Measurements from ENCODE around the gene R3HCC1L. TPM values are rescaled to one million over a fixed set of nuclear protein-coding genes. Genes with fewer than 3 reads are reported as not detected.
"Not testable (repeated sequence)": the region's sequence is repeated elsewhere in the genome, so short reads cannot be mapped to it uniquely, and the experiment has no call there.

Gene R3HCC1L
- total and polyA plus RNA-seq, 10 of the 15 experiments (the other 5 are each of a cell fraction or from before 2014, with no cell fraction given), result 11.3 to 20.3 (median 15.3) TPM

DNA sequence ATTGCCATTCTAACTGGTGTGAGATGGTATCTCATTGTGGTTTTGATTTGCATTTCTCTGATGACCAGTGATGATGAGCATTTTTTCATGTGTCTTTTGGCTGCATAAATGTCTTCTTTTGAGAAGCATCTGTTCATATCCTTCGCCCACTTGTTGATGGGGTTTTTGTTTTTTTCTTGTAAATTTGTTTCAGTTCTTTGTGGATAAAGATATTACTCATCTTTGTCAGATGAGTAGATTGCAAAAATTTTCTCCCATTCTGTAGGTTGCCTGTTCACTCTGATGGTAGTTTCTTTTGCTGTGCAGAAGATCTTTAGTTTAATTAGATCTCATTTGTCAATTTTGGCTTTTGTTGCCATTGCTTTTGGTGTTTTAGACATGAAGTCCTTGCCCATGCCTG, 93.8 kb downstream of the R3HCC1L start:
- H2AFZ ChIP-seq (ENCODE audit: control insufficient read depth, low read depth, low read length); FAIRE-seq; H3K79me2 ChIP-seq (ENCODE audit: control insufficient read depth, insufficient read depth, low read length); H4K20me1 ChIP-seq (ENCODE audit: control insufficient read depth, insufficient read depth); in situ Hi-C loops (cut with MboI); H3K9me3 ChIP-seq (replicated peaks; ENCODE audit: control insufficient read depth, insufficient read depth, low read length); H3K9ac ChIP-seq (ENCODE audit: control insufficient read depth, insufficient read depth, low read length); H3K4me3 ChIP-seq; H3K36me3 ChIP-seq (ENCODE audit: control insufficient read depth in 2 of 2, insufficient read depth in 2 of 2, low read length in 1 of 2); POLR2A ChIA-PET; CTCF ChIA-PET; H3K27ac ChIP-seq (ENCODE audit: control insufficient read depth, insufficient read depth); RAD21 ChIA-PET (ENCODE audit: unreplicated experiment); H3K4me2 ChIP-seq (ENCODE audit: control insufficient read depth, insufficient read depth); H3K27me3 ChIP-seq (replicated peaks in 1 of 2; ENCODE audit: control insufficient read depth in 2 of 2, insufficient read depth in 2 of 2, low read length in 1 of 2); SMC1A ChIA-PET (ENCODE audit: uncharacterized antibody, unreplicated experiment); intact Hi-C loops (cut with micrococcal nuclease; ENCODE audit: unreplicated experiment); DNase-seq (ENCODE audit: low read depth, low spot score); BruUV-seq (replicated peaks); H3K4me1 ChIP-seq (ENCODE audit: control insufficient read depth, insufficient read depth, low read length); ATAC-seq: not testable (repeated sequence)
- WGBS (ENCODE audit: insufficient coverage, insufficient replicate concordance, low lambda C conversion rate, missing lambda C conversion rate), result 8% methylated on average over 1 of the region's 1 CpG

DNA sequence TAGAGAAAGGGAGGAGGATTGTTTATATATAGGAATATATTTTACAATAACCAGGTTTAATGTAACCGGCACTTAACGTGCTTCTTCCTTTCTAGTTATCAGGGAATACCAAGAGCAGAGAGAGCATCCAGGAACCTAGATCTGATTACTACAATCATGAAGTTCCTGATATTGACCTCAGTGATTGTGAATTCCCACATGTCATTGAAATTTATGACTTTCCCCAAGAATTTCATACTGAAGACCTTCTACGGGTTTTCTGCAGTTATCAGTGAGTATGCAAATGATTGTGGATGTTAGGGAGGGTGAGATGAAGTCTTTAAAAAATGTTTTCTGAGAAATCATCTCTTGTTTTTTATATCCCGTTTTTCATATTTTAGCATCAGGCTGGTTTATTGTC, 97.0 kb downstream of the R3HCC1L start:
- Histone ChIP-seq H3K36me3 (ENCODE audit: control insufficient read depth in 2 of 2, insufficient read depth in 2 of 2, low read length in 1 of 2) (peaks cover 4 to 19% of the 10 kb centered on the region in 2 experiments; a peak in 3 of 4 replicates), H3K4me3 (no peak overlapping the region), H3K9me3 (replicated peaks; ENCODE audit: control insufficient read depth, insufficient read depth, low read length) (peaks cover 3% of the 10 kb centered on the region; the same call in 1 of the 3 replicates), H3K4me1 (ENCODE audit: control insufficient read depth, insufficient read depth, low read length) (no peaks in the 10 kb centered on the region), H4K20me1 (ENCODE audit: control insufficient read depth, insufficient read depth) (no peaks in the 10 kb centered on the region), H3K4me2 (ENCODE audit: control insufficient read depth, insufficient read depth) (no peak overlapping the region), H3K9ac (ENCODE audit: control insufficient read depth, insufficient read depth, low read length) (no peak overlapping the region), H2AFZ (ENCODE audit: control insufficient read depth, low read depth, low read length) (no peak overlapping the region), H3K27me3 (replicated peaks in 1 of 2; ENCODE audit: control insufficient read depth in 2 of 2, insufficient read depth in 2 of 2, low read length in 1 of 2) (no peaks in the 10 kb centered on the region), H3K27ac (ENCODE audit: control insufficient read depth, insufficient read depth) (no peak overlapping the region), H3K79me2 (ENCODE audit: control insufficient read depth, insufficient read depth, low read length) (no peaks in the 10 kb centered on the region)
- SMC1A ChIA-PET (ENCODE audit: uncharacterized antibody, unreplicated experiment), result no interaction called here
- in situ Hi-C loops (cut with MboI), result no loop called here
- intact Hi-C loops (cut with micrococcal nuclease; ENCODE audit: unreplicated experiment), result no loop called here
- DNase-seq (ENCODE audit: low read depth, low spot score) (no peak), ATAC-seq (no peak), FAIRE-seq (no peak)
- TF ChIP-seq ZZZ3 (IDR thresholded peaks at IDR 0.05; ENCODE audit: control insufficient read depth, insufficient read length, low read depth), result no peak
- WGBS (ENCODE audit: insufficient coverage, insufficient replicate concordance, low lambda C conversion rate, missing lambda C conversion rate), result 95% methylated on average over 4 of the region's 4 CpGs
- BruUV-seq (replicated peaks), result no TSS peak
- CTCF ChIA-PET, result no interaction called here
- POLR2A ChIA-PET, result no interaction called here
- RAD21 ChIA-PET (ENCODE audit: unreplicated experiment), result no interaction called here
